GM12875 (cell line): ENCODE data around the gene DGKB.

Source experiments
- H3K4me3 ChIP-seq: one replicate; pipeline ENCODE4 v1.5.1; 2011; ENCODE audit warnings: low read depth, low read length, control low read depth
- TF ChIP-seq, protein P1 (sequence below): IDR thresholded peaks from 2 replicates; pipeline ENCODE4 v1.5.1; 2011; ENCODE audit warnings: low read depth, mild to moderate bottlenecking, control low read depth, inconsistent platforms, low read length, moderate library complexity, borderline replicate concordance; ENCODE audit not compliant: insufficient read depth

DGKB gene

DNA sequence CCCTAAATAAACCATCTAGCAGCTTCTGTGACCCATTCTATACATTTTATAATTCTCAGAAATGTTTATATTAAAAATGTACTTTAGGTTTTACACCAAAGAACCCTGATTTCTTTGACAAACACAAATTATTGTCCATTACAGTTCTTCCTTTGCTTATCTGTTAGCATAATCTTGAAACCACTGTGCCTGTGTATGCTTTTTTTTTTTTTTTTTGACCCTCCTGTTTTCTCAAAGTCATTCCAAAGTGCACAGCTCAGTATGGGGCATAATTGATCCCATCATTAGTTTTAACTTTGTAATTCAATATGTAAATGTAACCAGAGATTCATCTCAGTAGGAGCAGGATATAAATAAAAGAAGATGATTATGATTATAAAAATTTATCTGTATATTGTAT is 229.3 kb downstream of the DGKB start:
- no peak overlapping the region for H3K4me3 ChIP-seq
- TF ChIP-seq, protein P1, sequence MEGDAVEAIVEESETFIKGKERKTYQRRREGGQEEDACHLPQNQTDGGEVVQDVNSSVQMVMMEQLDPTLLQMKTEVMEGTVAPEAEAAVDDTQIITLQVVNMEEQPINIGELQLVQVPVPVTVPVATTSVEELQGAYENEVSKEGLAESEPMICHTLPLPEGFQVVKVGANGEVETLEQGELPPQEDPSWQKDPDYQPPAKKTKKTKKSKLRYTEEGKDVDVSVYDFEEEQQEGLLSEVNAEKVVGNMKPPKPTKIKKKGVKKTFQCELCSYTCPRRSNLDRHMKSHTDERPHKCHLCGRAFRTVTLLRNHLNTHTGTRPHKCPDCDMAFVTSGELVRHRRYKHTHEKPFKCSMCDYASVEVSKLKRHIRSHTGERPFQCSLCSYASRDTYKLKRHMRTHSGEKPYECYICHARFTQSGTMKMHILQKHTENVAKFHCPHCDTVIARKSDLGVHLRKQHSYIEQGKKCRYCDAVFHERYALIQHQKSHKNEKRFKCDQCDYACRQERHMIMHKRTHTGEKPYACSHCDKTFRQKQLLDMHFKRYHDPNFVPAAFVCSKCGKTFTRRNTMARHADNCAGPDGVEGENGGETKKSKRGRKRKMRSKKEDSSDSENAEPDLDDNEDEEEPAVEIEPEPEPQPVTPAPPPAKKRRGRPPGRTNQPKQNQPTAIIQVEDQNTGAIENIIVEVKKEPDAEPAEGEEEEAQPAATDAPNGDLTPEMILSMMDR = no peak

DNA sequence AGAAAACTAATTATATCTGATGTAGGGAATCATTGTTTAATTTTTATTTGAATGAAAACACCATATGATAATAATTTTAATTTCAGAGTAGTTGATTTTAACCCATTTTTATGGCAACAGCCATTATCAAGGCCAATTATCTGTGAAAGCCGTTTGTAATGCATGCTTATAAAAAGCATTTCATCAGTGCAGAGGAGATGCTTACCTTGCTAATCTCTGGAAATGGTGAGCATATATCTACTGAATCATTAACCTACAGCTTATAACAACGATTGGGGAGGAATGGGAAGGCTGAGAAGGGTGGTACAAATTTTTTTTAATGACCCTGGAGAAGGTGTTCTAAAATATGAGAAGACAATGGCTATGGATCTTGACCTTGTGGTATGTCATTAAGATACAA is 235.6 kb downstream of the DGKB start:
- TF ChIP-seq, protein P1 = no peak
- no peak overlapping the region for H3K4me3 ChIP-seq

DNA sequence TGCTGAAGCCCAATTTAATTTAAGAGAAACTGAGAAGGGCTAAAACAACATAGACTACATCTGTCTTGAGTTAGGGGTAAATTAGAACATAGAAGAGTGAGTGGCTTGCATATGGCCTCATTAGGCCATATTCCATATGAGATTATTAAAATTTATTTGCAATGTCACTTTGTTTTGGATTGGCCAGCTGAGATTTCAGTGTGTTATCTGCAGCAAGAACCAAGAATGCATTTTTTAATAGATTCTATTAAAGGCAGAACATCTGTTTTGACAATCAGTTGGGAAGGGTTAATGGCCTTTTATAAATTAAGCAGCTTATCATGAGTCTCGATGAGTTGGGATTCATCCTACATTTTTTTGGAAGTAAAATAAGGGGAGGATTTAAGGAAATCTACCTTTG is 236.2 kb downstream of the DGKB start:
- TF ChIP-seq, protein P1 = no peak
- H3K4me3 ChIP-seq = no peak overlapping the region

DNA sequence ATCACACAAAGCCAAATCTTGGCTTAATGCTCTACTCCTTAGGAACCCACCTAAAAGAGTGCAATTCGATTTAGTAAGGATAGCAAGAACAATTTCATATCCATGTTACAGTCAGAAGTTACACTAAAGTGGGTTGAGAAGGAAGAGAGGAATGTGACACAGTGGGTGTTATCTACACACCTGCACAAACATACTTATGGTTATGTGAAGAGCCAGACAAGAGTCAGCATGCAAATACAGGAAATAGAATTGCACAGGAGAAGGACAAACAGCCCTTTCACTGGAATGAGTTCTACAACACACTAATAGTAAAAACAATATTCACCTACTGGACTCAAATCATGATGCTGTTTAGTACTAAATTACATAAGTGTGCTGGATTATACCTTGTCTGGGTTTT is 262.8 kb downstream of the DGKB start:
- TF ChIP-seq, protein P1 = no peak
- no peak overlapping the region for H3K4me3 ChIP-seq

DNA sequence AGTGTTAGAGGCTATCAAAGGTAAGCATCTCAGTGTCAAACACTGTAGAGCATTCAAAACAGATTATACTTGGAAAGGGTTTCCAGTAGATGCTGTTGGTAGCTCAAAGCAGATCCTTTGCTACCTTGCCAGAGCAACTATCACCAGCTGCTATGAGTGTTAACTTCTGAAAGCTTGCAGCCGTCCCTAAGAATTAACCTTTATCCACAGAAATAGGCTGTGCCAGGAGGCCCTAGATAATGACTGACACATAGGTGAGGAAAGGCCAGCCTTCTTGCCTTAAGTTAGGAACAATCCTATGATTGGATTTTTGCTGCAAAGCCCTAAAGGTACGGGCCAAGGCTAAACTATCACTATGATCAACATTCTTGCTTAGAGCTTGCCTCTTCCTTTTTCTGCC is 263.2 kb downstream of the DGKB start:
- TF ChIP-seq, protein P1 = no peak
- H3K4me3 ChIP-seq = no peak overlapping the region

DNA sequence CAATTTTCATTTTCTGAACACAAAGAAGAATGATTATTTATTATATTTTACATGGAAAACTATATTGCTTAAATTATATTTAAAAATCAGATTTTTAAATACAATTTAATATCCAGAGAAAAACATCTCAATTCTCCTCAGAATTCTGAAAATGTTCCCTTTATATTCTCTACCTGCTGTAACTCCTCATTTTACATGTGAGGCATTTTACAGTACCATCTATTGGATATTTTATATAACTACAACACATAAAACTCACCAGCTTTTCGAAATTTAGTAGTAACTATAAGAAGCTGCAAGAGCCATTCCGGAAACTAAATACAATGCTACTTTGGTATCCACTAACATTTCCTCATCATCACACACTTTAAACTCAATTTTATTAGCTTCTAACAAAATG is 264.6 kb downstream of the DGKB start:
- TF ChIP-seq, protein P1 = no peak
- H3K4me3 ChIP-seq = no peak overlapping the region

DNA sequence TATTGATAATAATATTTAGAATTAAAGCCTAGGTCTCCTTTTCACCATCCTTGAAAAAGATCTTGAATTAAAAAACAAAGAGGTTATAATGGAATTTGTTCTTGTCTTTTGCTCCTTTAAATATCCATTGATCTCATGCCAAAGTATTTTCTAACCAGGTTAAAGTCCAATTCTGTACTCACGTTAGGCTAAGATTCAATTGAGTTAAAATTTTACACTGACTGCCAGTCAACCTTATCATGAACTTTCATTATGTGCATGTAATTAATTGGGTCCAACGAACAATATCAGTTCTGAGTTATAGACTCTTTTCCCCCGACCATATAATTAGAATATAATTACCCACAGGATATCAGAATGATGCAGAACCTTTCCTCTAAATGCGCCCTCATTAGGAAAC is 266.6 kb downstream of the DGKB start:
- H3K4me3 ChIP-seq = no peak overlapping the region
- TF ChIP-seq, protein P1 = no peak
